Placental pericyte (primary cell): ENCODE data around the gene GRID2IP. TPM values are rescaled to one million over a fixed set of nuclear protein-coding genes. Genes with fewer than 3 reads are reported as not detected.

Source experiments
- total RNA-seq: library from RNA; depleted of rRNA; stranded (reverse); fragments of >200 nt; gene quantifications from 2 replicates; pipeline ENCODE4 v1.2.3, GENCODE V29; 2012

The GRID2IP gene
- not detected in 2 replicates for total RNA-seq

DNA sequence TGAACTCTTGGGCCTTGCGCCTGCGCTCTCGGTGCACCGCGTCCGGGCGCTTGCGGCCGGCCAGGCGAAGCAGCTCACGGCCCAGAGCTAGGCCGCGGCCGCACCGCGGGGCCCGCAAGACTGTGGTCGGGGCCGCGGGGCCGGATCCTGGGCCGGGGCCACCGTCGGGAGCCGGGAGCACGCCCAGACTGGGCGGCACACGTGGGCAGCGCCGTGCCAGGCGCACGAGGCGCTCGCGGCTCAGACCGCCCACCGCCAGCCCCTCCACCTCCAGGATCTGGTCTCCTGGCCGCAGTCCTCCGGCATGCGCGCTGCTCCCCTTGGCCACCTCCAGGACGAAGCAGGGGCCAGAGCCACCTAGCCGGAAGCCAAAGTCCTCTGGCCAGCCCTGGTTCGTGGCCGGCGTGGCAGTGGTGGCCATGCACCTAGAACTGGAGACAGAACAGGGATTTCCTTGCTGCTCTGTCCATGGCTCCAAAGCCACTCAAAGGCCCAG lies at the start of gene GRID2IP:
Gene GRID2IP, minus strand, starts transcription at position 446 of the 496 bp plus-strand sequence. Its CDS starts 25 bp downstream, at position 421.

DNA sequence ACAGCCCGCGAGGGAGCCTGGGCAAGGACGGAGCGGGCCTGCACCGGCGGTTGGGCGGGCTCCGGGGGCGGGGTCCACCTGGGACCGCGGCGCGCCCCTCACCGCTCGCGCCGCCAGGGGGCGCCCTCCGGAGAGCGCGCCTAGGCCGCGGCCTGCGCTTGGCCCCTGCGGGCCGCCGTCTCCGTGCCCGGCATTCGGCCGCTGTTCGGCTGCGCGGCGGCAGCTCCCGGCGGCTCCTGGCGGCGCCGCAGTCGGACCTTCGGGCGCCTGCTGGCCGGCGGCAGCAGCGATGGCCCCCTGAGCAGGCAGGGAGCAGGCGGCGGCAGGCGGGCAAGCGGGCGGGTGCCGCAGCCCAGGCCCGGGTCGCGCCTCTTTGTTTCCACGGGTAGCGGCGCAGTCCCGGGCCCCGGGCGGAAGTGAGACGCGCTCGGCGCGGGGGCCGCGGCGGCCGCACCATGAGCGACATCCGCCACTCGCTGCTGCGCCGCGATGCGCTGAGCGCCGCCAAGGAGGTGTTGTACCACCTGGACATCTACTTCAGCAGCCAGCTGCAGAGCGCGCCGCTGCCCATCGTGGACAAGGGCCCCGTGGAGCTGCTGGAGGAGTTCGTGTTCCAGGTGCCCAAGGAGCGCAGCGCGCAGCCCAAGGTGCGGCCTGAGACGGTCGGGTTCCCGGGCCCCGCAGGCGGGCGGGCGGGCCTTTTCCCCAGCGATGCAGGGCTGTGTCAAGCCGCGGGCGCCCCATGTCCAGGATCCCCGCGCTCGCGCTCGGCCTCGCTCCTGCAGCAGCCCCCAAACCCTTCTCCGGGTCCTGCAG lies 38.8 kb upstream of the GRID2IP start, which contains the start of gene INTS15:
Gene INTS15, plus strand, starts transcription at position 193 of the 816 bp plus-strand sequence. Its CDS starts 263 bp downstream, at position 456.

DNA sequence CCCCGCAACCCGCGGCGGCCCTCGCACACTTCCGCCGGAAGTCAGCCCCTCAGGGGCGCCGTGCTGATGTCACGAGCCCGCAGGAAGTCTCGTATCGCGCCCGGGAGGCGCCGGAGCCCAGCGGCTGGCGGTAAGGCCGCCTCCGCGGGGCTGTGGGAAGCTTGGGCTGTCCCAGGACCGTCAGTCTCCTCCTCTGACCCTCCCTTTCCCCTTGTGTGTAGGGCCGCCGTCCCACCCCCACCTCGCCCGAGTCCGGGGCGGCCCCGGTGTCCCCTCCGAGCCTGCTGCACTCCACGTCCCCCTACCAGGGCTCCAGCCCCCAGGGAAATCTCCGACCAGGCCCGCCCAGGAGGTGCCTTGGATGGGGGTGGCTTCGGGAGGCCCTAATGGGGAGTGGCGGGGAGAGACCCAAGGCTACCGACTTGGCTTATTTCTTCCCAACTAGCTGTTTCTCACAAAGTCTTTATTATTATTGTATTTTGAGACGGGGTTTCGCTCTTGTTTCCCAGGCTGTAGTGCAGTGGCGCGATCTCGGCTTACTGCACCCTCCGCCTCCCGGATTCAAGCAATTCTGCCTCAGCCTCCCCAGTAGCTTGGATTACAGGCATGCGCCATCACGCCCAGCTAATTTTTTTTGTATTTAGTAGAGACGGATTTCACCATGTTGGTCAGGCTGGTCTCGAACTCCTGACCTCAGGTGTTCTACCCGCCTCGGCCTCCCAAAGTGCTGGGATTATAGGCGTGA lies 26.3 kb upstream of the GRID2IP start, which contains the start of gene ZDHHC4:
Gene ZDHHC4, plus strand, starts transcription at position 86 of the 745 bp plus-strand sequence. CDS start 3,108 bp downstream, outside the sequence.

GRCh38 chr7:6447581-6448199 lies 103.6 kb downstream of the GRID2IP start, which contains the start of gene DAGLB:
Gene DAGLB, minus strand, starts transcription at chr7:6447954. Its CDS starts 112 bp downstream, at chr7:6447842.

Other genes starting within 250 kb of the GRID2IP start
- 14.2 and 15.3 TPM in 2 replicates for gene FAM220A, start 202.5 kb downstream of the GRID2IP start, total RNA-seq
- gene RAC1, start 176.9 kb downstream of the GRID2IP start, total RNA-seq: 92.4 and 102 TPM in 2 replicates
- gene DAGLB, start 103.5 kb downstream of the GRID2IP start, total RNA-seq: 15.3 and 23.9 TPM in 2 replicates
- 243 and 308 TPM in 2 replicates for gene KDELR2, start 67.3 kb downstream of the GRID2IP start, total RNA-seq
- gene ZDHHC4, start 26.0 kb upstream of the GRID2IP start, total RNA-seq: 41.1 and 56.0 TPM in 2 replicates
- gene INTS15, start 38.6 kb upstream of the GRID2IP start, total RNA-seq: 18.6 and 19.5 TPM in 2 replicates
- gene ZNF853, start 64.1 kb upstream of the GRID2IP start, total RNA-seq: under 0.01 and 0.44 TPM in 2 replicates
- 14.7 and 19.6 TPM in 2 replicates for gene ZNF316, start 85.9 kb upstream of the GRID2IP start, total RNA-seq
- 18.6 and 19.8 TPM in 2 replicates for gene ZNF12, start 155.5 kb upstream of the GRID2IP start, total RNA-seq
- 0.22 TPM in 1 of 2 replicates, not detected in the other for gene RSPH10B2, start 202.6 kb upstream of the GRID2IP start, total RNA-seq